CD4-positive, alpha-beta T cell treated with Interferon gamma for 1 hour (primary cell): ENCODE data around the gene ECT2.
"Not testable (repeated sequence)": the region's sequence is repeated elsewhere in the genome, so short reads cannot be mapped to it uniquely, and the experiment has no call there.

Experiments
- DNase-seq: peaks from one replicate; pipeline ENCODE4 v3.0.0-alpha.2; 2020

Gene ECT2

GRCh38 chr3:172866726-172867350 lies 116.3 kb downstream of the ECT2 start:
- DNase-seq = not testable (repeated sequence)

GRCh38 chr3:172868582-172869200 lies 118.2 kb downstream of the ECT2 start:
- no peak for DNase-seq

GRCh38 chr3:172869368-172869771 lies 118.8 kb downstream of the ECT2 start:
- no peak for DNase-seq

GRCh38 chr3:172869784-172870518 lies 119.4 kb downstream of the ECT2 start:
- DNase-seq = no peak
